PC-9 (cell line): ENCODE data around the gene ZC3H12A. TPM values are rescaled to one million over a fixed set of nuclear protein-coding genes. Genes with fewer than 3 reads are reported as not detected.

ENCODE experiments used
- BruUV-seq: library from RNA; stranded (reverse); fragments of 400-500 nt; replicated peaks from 2 replicates; lab custom pipeline; 2021; lab: Mats Ljungman, UMichigan
- CTCF ChIA-PET: fragments of 300-600 bp; sonication (Branson Sonifier 250); formaldehyde crosslinking; loops from one replicate; lab custom pipeline; 2022; ENCODE audit warnings: antibody characterized with exemption; lab: Charles Lee
- POLR2A ChIA-PET: fragments of 300-600 bp; sonication (Branson Sonifier 250); formaldehyde crosslinking; loops from one replicate; lab custom pipeline; 2022; ENCODE audit warnings: antibody characterized with exemption; ENCODE audit not compliant: unreplicated experiment; lab: Charles Lee
- DNase-seq, 2 experiments: peaks; one replicate each; pipeline versions ENCODE4 v3.0.0 to v3.0.0-alpha.2; 2015 to 2022; ENCODE audit warnings: mixed read lengths in 1 of 2
- H2AFZ ChIP-seq: fragments of 200-600 bp; sonication (generic); 2 replicates; pipeline ENCODE4 v1.8.1; 2017; ENCODE audit warnings: antibody characterized with exemption
- H3F3A ChIP-seq: fragments of 200-600 bp; sonication (generic); 2 replicates; pipeline ENCODE4 v1.8.1; 2017; ENCODE audit warnings: antibody characterized with exemption, mild to moderate bottlenecking, low read depth; ENCODE audit not compliant: insufficient read depth
- H3K27ac ChIP-seq: fragments of 200-600 bp; sonication (generic); 2 replicates; pipeline ENCODE4 v1.6.1; 2016; ENCODE audit warnings: mixed run types
- H3K27me3 ChIP-seq: fragments of 200-600 bp; sonication (generic); 2 replicates; pipeline ENCODE4 v1.6.1; 2016; ENCODE audit warnings: low read depth, mixed run types; ENCODE audit not compliant: insufficient read depth
- H3K36me3 ChIP-seq: fragments of 200-600 bp; sonication (generic); 2 replicates; pipeline ENCODE4 v1.6.1; 2016; ENCODE audit warnings: low read depth, mixed run types
- H3K4me1 ChIP-seq: fragments of 200-600 bp; sonication (generic); replicated peaks from 2 replicates; pipeline ENCODE4 v1.6.1; 2016; ENCODE audit warnings: mixed run types; ENCODE audit not compliant: insufficient read depth
- H3K4me2 ChIP-seq: fragments of 200-600 bp; sonication (generic); 2 replicates; pipeline ENCODE4 v1.6.1; 2017; ENCODE audit warnings: mixed run types
- H3K4me3 ChIP-seq: fragments of 200-600 bp; sonication (generic); 2 replicates; pipeline ENCODE4 v1.6.1; 2016; ENCODE audit warnings: mixed run types
- H3K79me2 ChIP-seq: fragments of 200-600 bp; sonication (generic); 2 replicates; pipeline ENCODE4 v1.6.1; 2017; ENCODE audit warnings: low read depth, mixed run types
- H3K9me2 ChIP-seq: fragments of 200-600 bp; sonication (generic); 2 replicates; pipeline ENCODE4 v1.8.1; 2017; ENCODE audit warnings: mild to moderate bottlenecking; ENCODE audit not compliant: insufficient read depth
- H3K9me3 ChIP-seq: fragments of 200-600 bp; sonication (generic); 2 replicates; pipeline ENCODE4 v1.8.1; 2016; ENCODE audit warnings: low read depth; ENCODE audit not compliant: insufficient read depth
- H4K20me1 ChIP-seq: fragments of 200-600 bp; sonication (generic); 2 replicates; pipeline ENCODE4 v1.8.1; 2017; ENCODE audit not compliant: insufficient read depth
- CTCF ChIP-seq: fragments of 200-600 bp; sonication (generic); conservative IDR thresholded peaks from 2 replicates; pipeline ENCODE4 v1.6.1; 2017; ENCODE audit warnings: mixed run types, antibody characterized with exemption, mild to moderate bottlenecking, moderate library complexity
- EZH2 ChIP-seq: fragments of 200-600 bp; sonication (generic); IDR thresholded peaks from 2 replicates; pipeline ENCODE4 v1.8.0; 2017; ENCODE audit warnings: antibody characterized with exemption, low read depth
- intact Hi-C: fragments of 100-400 bp; cut with micrococcal nuclease; formaldehyde crosslinking; loops from one replicate; pipeline ENCODE4 v1.10.0; 2022; ENCODE audit not compliant: unreplicated experiment
- total RNA-seq: library from RNA; stranded (reverse); gene quantifications from 2 replicates; pipeline ENCODE4 v1.2.3, GENCODE V29; 2021

Gene ZC3H12A
- total RNA-seq, 1 experiment from 2014 or later, result 18.7 TPM

GRCh38 chr1:37448185-37448584 lies 26.2 kb upstream of the ZC3H12A start:
- DNase-seq, result no peak
- Histone ChIP-seq H3K4me2 (peak overlapping the region; percentile 47; the same call in 1 of the 2 replicates), H3K27ac (no peak overlapping the region), H3F3A (no peaks in the 10 kb centered on the region; the same call in 1 of the 2 replicates), H3K4me3 (no peak overlapping the region), H3K27me3 (no peaks in the 10 kb centered on the region), H4K20me1 (no peaks in the 10 kb centered on the region), H2AFZ (no peak overlapping the region), H3K4me1 (peaks cover 17% of the 10 kb centered on the region), H3K79me2 (no peaks in the 10 kb centered on the region), H3K36me3 (no peaks in the 10 kb centered on the region), H3K9me3 (no peaks in the 10 kb centered on the region), H3K9me2 (no peaks in the 10 kb centered on the region)
- ChIA-PET POLR2A (interaction anchor here (0.6 kb wide), 1 partner anchor 31 kb away, joined by 3 read pairs; no protein-coding TSS in a partner anchor), CTCF (no interaction called here)
- TF ChIP-seq CTCF (no peak), EZH2 (no peak)
- intact Hi-C loops, result no loop called here
- BruUV-seq, result no TSS peak

- Histone ChIP-seq H3K4me1 (peaks cover 17% of the 10 kb centered on the region), H3K27ac (no peak overlapping the region), H3F3A (no peaks in the 10 kb centered on the region; the same call in 1 of the 2 replicates), H2AFZ (no peak overlapping the region), H3K36me3 (no peaks in the 10 kb centered on the region), H4K20me1 (no peaks in the 10 kb centered on the region), H3K9me2 (no peaks in the 10 kb centered on the region), H3K9me3 (no peaks in the 10 kb centered on the region), H3K79me2 (no peaks in the 10 kb centered on the region), H3K4me2 (peak overlapping the region; percentile 47; the same call in 1 of the 2 replicates), H3K4me3 (no peak overlapping the region), H3K27me3 (no peaks in the 10 kb centered on the region)
- TF ChIP-seq EZH2 (no peak), CTCF (no peak)
- ChIA-PET CTCF (interaction anchor here (0.7 kb wide), 1 partner anchor 117 kb away, joined by 3 read pairs; no protein-coding TSS in a partner anchor), POLR2A (interaction anchor here (0.6 kb wide), 2 partner anchors 31 to 882 kb away, joined by 3 read pairs; no protein-coding TSS in a partner anchor)
- DNase-seq, result peak; percentile 60 to 79
- intact Hi-C loops, result no loop called here
- no TSS peak for BruUV-seq
Observed at GRCh38 chr1:37448691-37449417, 25.5 kb upstream of the ZC3H12A start.

- TF ChIP-seq EZH2 (no peak), CTCF (no peak)
- H3K36me3 ChIP-seq, result no peaks in the 10 kb centered on the region
- ChIA-PET POLR2A (no interaction called here), CTCF (interaction anchor here (1.2 kb wide), 1 partner anchor 15 kb away, joined by 3 read pairs; no protein-coding TSS in a partner anchor)
- H3K79me2 ChIP-seq, result no peaks in the 10 kb centered on the region
- no peak overlapping the region for H3K4me2 ChIP-seq
- H3K9me2 ChIP-seq, result no peaks in the 10 kb centered on the region
- H2AFZ ChIP-seq, result no peak overlapping the region
- no TSS peak for BruUV-seq
- H3F3A ChIP-seq, result no peaks in the 10 kb centered on the region; the same call in 1 of the 2 replicates
- H4K20me1 ChIP-seq, result no peaks in the 10 kb centered on the region
- no peak overlapping the region for H3K4me3 ChIP-seq
- no peak overlapping the region for H3K27ac ChIP-seq
- H3K4me1 ChIP-seq, result peaks cover 18% of the 10 kb centered on the region
- H3K27me3 ChIP-seq, result no peaks in the 10 kb centered on the region
- DNase-seq, result no peak
- intact Hi-C loops, result no loop called here
- H3K9me3 ChIP-seq, result no peaks in the 10 kb centered on the region
Observed at GRCh38 chr1:37449936-37450335, 24.4 kb upstream of the ZC3H12A start.
